Measurements from ENCODE around the gene UBXN1. TPM values are rescaled to one million over a fixed set of nuclear protein-coding genes. Genes with fewer than 3 reads are reported as not detected.

UBXN1 gene
- total RNA-seq, 1 experiment from 2014 or later = 94.2 TPM

GRCh38 chr11:62712276-62712812 is 33.5 kb upstream of the UBXN1 start:
- RAD21 ChIA-PET (ENCODE audit: low non-redundant PET in 1 of 2, low total read pairs in 2 of 2, uncharacterized antibody in 2 of 2, unreplicated experiment in 2 of 2) = no interaction called here
- no peaks in the 10 kb centered on the region for H3K4me1 ChIP-seq (ENCODE audit: control insufficient read depth in 1 of 2, insufficient read depth in 2 of 2, low read length in 2 of 2)
- CTCF ChIA-PET = no interaction called here
- peaks cover 40% of the 10 kb centered on the region for H3K79me2 ChIP-seq (ENCODE audit: insufficient read depth, low read length)
- H3K9me3 ChIP-seq (ENCODE audit: control insufficient read depth in 1 of 2, insufficient read depth in 1 of 2, low read depth in 1 of 2, low read length in 2 of 2) = no peaks in the 10 kb centered on the region
- no peak overlapping the region for H3K4me2 ChIP-seq (ENCODE audit: low read length)
- TF ChIP-seq MAX (IDR thresholded peaks at IDR 0.05) (no peak), SIN3A (IDR thresholded peaks at IDR 0.05; ENCODE audit: low read depth) (no peak), CEBPB (IDR thresholded peaks at IDR 0.05; ENCODE audit: low read depth) (no peak), SP1 (IDR thresholded peaks at IDR 0.05; ENCODE audit: low read depth) (no peak), REST (IDR thresholded peaks at IDR 0.05; ENCODE audit: low read depth) (no peak), ATF3 (IDR thresholded peaks at IDR 0.05) (no peak), YY1 (IDR thresholded peaks at IDR 0.05; ENCODE audit: extremely low read depth, insufficient replicate concordance, low read depth, low read length) (no peak), ZNF274 (IDR thresholded peaks at IDR 0.05; ENCODE audit: low read depth, low read length) (no peak), ZBTB33 (IDR thresholded peaks at IDR 0.05; ENCODE audit: extremely low read depth, insufficient replicate concordance, low read length) (no peak), CBX3 (IDR thresholded peaks at IDR 0.05; ENCODE audit: low read depth) (no peak), EZH2phosphoT487 (IDR thresholded peaks at IDR 0.05; ENCODE audit: borderline replicate concordance) (no peak), CTCF (IDR thresholded peaks at IDR 0.05 in 2 of 3, conservative IDR thresholded peaks at IDR 0.05 in 1 of 3; ENCODE audit: borderline replicate concordance in 1 of 3, insufficient read depth in 1 of 3, low read depth in 2 of 3, low read length in 2 of 3) (no peak), RAD21 (IDR thresholded peaks at IDR 0.05; ENCODE audit: low read depth) (no peak), ZFX (IDR thresholded peaks at IDR 0.05) (no peak), POLR2A (IDR thresholded peaks at IDR 0.05; ENCODE audit: borderline replicate concordance, extremely low read depth, insufficient read depth, insufficient read length) (no peak), ELF1 (IDR thresholded peaks at IDR 0.05; ENCODE audit: borderline replicate concordance, low read depth) (no peak)
- no peaks in the 10 kb centered on the region for H3K9me2 ChIP-seq (ENCODE audit: insufficient read depth)
- no peak overlapping the region for H2AFZ ChIP-seq (ENCODE audit: low read depth, low read length, poor library complexity, severe bottlenecking)
- BruUV-seq (replicated peaks) = no TSS peak
- H4K20me1 ChIP-seq (ENCODE audit: insufficient read depth) = no peaks in the 10 kb centered on the region
- H3K4me3 ChIP-seq (replicated peaks in 1 of 2; ENCODE audit: low read depth in 1 of 2, low read length in 2 of 2) = no peak overlapping the region
- no peak overlapping the region for H3K27ac ChIP-seq (ENCODE audit: low read depth, low read length)
- H3K27me3 ChIP-seq (ENCODE audit: insufficient read depth, low read length) = no peaks in the 10 kb centered on the region
- no peak overlapping the region for H3K9ac ChIP-seq (ENCODE audit: low read length)
- DNase-seq (ENCODE audit: low read depth, low spot score) (no peak), ATAC-seq (no peak)
- intact Hi-C loops (cut with micrococcal nuclease) = no loop called here
- H3K36me3 ChIP-seq (ENCODE audit: control insufficient read depth in 1 of 2, insufficient read depth in 2 of 2, low read length in 2 of 2) = peaks cover 51 to 68% of the 10 kb centered on the region in 2 experiments
- POLR2A ChIA-PET = no interaction called here

All from HCT116 (cell line).